Activated T-helper 2 cell treated with anti-CD3 and anti-CD28 coated beads, Interferon-gamma antibody, Interleukin-2, Interleukin-4, amounts not matched to agents 10 μg/mL and 5 μg/mL and 100 μg/mL, durations not matched to agents 14 hours and 24 hours and 36 hours (primary cell): ENCODE measurements around the gene CLIP1. TPM values are rescaled to one million over a fixed set of nuclear protein-coding genes. Genes with fewer than 3 reads are reported as not detected.
"Not testable (repeated sequence)": the region's sequence is repeated elsewhere in the genome, so short reads cannot be mapped to it uniquely, and the experiment has no call there.

ENCODE experiments used
- DNase-seq: peaks from one replicate; pipeline ENCODE4 v3.0.0; 2021; ENCODE audit warnings: low spot score
- H3K27ac Mint-ChIP-seq: one replicate; pipeline ENCODE4 v1.8.0; 2021; ENCODE audit warnings: mixed read lengths
- H3K27me3 Mint-ChIP-seq: one replicate; pipeline ENCODE4 v1.8.0; 2021; ENCODE audit warnings: low read depth, mixed read lengths
- H3K36me3 Mint-ChIP-seq: one replicate; pipeline ENCODE4 v1.8.0; 2021; ENCODE audit warnings: low read depth, mixed read lengths
- H3K4me1 Mint-ChIP-seq: one replicate; pipeline ENCODE4 v1.8.0; 2021; ENCODE audit warnings: low read depth, mixed read lengths
- H3K4me3 Mint-ChIP-seq: one replicate; pipeline ENCODE4 v1.8.0; 2021; ENCODE audit warnings: low read depth, mild to moderate bottlenecking, moderate library complexity, mixed read lengths
- H3K9me3 Mint-ChIP-seq: one replicate; pipeline ENCODE4 v1.8.0; 2021; ENCODE audit warnings: mixed read lengths
- intact Hi-C: fragments of 100-400 bp; cut with micrococcal nuclease; formaldehyde crosslinking; loops from one replicate; pipeline ENCODE4 v1.15.1; 2023
- total RNA-seq: library from RNA; stranded (reverse); gene quantifications from 2 replicates; pipeline ENCODE4 v1.2.3, GENCODE V29; 2022

Gene CLIP1
- total RNA-seq, 1 donor from 2014 or later, result 59.9 TPM

DNA sequence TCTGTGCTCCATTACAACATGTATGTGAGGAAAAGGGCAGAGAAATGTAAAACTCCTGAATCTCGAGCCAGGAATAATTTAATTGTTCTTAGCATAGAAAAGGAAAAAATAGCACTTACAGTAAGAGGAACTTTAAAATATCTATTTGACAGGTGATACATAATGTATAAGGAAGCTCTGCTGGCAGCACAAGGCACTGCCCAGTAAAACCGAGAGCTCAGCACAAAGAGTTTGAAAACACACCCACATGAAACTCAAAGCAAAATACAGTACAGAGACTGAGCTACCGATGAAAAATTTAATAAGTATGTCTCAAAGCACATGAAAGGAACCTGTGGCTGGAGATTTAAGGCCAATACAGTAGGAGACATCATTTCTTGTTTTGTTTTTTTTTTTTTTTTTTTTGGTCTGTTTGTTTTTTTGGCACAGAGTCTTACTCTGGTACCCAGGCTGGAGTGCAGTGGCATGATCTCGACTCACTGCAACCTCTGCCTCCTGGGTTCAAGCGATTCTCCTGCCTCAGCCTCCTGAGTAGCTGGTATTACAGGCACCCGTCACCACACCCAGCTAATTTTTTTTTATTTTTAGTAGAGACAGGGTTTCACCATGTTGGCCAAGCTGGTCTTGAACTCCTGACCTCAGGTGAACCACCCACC lies 19.2 kb downstream of the CLIP1 start:
- Mint-ChIP-seq H3K4me1 (peaks cover 38% of the 10 kb centered on the region), H3K27me3 (no peaks in the 10 kb centered on the region), H3K36me3 (peaks cover 35% of the 10 kb centered on the region), H3K9me3 (no peaks in the 10 kb centered on the region), H3K4me3 (peak overlapping the region; percentile 5), H3K27ac (peak overlapping the region; percentile 53)
- intact Hi-C loops, result no loop called here
- no peak for DNase-seq

DNA sequence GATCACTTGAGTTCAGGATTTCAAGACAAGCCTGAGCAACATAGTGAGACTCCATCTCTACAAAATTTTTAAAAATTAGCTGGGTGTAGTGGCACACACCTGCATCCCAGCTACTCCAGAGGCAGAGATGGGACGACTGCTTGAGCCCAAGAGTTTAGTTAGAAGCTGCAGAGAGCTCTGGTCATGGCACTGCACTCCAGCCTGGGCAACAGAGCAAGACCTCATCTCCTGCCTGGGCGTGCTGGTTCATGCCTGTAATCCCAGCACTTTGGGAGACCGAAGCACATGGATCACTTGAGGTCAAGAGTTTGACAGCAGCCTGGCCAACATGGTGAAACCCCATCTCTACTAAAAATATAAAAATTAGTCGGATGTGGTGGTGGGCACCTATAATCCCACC lies 20.2 kb downstream of the CLIP1 start:
- H3K36me3 Mint-ChIP-seq, result peaks cover 38% of the 10 kb centered on the region
- no peak overlapping the region for H3K27ac Mint-ChIP-seq
- H3K4me1 Mint-ChIP-seq, result peaks cover 38% of the 10 kb centered on the region
- intact Hi-C loops, result no loop called here
- H3K27me3 Mint-ChIP-seq, result no peaks in the 10 kb centered on the region
- no peaks in the 10 kb centered on the region for H3K9me3 Mint-ChIP-seq
- DNase-seq, result no peak
- H3K4me3 Mint-ChIP-seq, result no peak overlapping the region

DNA sequence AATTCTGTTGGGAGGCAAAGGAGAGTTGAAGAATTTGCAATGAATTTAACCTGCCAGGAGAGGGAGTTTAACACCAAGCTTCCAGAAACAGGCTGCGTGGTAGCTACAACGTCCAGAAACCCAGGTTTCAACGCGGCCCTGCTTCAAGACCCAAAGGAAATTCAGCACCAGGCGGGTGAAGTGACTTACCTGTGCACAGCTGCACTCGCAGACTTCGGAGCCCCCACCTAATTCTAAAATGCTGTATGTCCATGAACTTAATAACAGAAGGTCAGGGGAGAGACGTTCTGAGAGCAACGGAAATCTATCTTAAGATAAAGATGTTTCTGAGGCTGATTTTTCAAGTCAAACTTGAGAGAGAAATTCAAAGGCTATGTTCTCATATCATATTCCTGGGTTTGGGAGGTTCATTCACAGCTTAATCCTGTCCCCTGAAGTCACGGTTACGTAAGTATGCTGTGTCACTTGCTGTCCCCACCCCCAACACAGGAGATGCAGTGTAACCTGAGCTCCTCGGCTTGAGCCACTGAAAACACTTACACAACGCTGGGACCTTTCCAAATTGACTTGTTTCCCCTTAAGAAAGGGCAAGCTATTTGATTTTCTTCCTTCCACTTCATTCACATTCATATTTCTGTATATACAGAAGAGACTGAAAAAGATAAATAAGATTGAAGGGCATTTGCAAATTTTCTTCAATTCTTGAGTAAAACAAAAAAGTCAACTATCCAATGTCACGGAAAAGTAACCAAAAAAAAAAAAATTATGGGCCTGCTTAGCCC lies 22.7 kb downstream of the CLIP1 start:
- DNase-seq, result peak; percentile 42
- Mint-ChIP-seq H3K9me3 (no peaks in the 10 kb centered on the region), H3K27me3 (no peaks in the 10 kb centered on the region), H3K4me3 (peak overlapping the region; percentile 62), H3K4me1 (peaks cover 34% of the 10 kb centered on the region), H3K27ac (peak overlapping the region; percentile 79), H3K36me3 (peaks cover 34% of the 10 kb centered on the region)
- intact Hi-C loops, result loop anchor here (1.0 kb wide), 4 partner anchors 14 to 72 kb away; no protein-coding TSS in a partner anchor

- no peaks in the 10 kb centered on the region for H3K9me3 Mint-ChIP-seq
- H3K4me3 Mint-ChIP-seq, result peak overlapping the region; percentile 62
- H3K27me3 Mint-ChIP-seq, result no peaks in the 10 kb centered on the region
- intact Hi-C loops, result loop anchor here (1.0 kb wide), 2 partner anchors 50 to 72 kb away; no protein-coding TSS in a partner anchor
- peaks cover 34% of the 10 kb centered on the region for H3K4me1 Mint-ChIP-seq
- H3K36me3 Mint-ChIP-seq, result peaks cover 35% of the 10 kb centered on the region
- DNase-seq, result no peak
- H3K27ac Mint-ChIP-seq, result peak overlapping the region; percentile 79
These were observed 23.2 kb downstream of the CLIP1 start for GRCh38 chr12:122399254-122399591.

- intact Hi-C loops, H3K9me3 Mint-ChIP-seq, H3K27ac Mint-ChIP-seq, H3K4me3 Mint-ChIP-seq, H3K27me3 Mint-ChIP-seq, DNase-seq: not testable (repeated sequence)
- Mint-ChIP-seq H3K36me3 (peaks cover 27% of the 10 kb centered on the region), H3K4me1 (peaks cover 29% of the 10 kb centered on the region)
These were observed 24.5 kb downstream of the CLIP1 start for GRCh38 chr12:122397981-122398380.

DNA sequence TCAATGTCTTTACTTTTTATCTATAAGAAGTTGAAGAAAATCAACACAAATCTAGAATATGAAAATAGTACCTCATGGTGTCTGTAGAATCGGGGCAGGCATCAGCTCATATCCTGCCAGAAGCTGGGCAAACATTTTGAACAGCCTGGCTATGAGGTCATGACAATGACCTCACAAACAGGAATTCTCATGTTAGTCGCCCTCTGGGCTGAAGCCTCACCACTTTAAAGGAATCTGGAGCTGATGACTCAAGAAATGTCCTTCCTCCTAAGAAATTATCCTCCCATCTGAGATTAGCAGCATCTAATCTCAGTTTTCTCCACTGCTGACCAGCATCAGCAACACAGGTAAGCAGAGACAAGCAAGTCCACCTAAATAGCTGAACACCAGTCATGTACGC lies 27.1 kb downstream of the CLIP1 start:
- DNase-seq, result no peak
- Mint-ChIP-seq H3K9me3 (no peaks in the 10 kb centered on the region), H3K27ac (no peak overlapping the region), H3K4me1 (peaks cover 21% of the 10 kb centered on the region), H3K36me3 (peaks cover 22% of the 10 kb centered on the region), H3K4me3 (no peak overlapping the region), H3K27me3 (no peaks in the 10 kb centered on the region)
- intact Hi-C loops, result no loop called here

DNA sequence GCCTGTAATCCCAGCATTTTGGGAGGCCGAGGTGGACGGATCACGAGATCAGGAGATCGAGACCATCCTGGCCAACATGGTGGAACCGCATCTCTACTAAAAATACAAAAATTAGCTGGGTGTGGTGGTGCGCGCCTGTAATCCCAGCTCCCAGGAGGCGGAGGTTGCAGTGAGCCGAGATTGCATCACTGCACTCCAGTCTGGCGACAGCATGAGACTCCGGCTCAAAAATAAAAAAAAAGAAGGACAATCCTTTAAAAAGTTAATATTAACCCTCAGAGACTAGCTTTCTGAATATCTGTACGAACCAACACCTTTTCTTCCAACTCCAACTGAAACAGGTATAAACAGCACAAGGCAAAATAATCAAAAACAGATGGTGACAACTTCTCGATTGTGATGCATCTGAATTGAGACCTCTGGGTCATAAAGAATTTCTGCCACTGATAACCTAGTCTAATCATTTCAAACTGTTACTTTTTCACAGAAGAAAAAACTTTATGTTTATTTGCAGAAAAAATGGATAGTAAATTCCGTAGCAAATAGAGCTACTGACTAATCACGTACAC lies 27.8 kb downstream of the CLIP1 start:
- peaks cover 15% of the 10 kb centered on the region for H3K4me1 Mint-ChIP-seq
- DNase-seq, result no peak
- no peak overlapping the region for H3K27ac Mint-ChIP-seq
- intact Hi-C loops, result no loop called here
- H3K36me3 Mint-ChIP-seq, result peaks cover 18% of the 10 kb centered on the region
- no peak overlapping the region for H3K4me3 Mint-ChIP-seq
- H3K9me3 Mint-ChIP-seq, result no peaks in the 10 kb centered on the region
- no peaks in the 10 kb centered on the region for H3K27me3 Mint-ChIP-seq

DNA sequence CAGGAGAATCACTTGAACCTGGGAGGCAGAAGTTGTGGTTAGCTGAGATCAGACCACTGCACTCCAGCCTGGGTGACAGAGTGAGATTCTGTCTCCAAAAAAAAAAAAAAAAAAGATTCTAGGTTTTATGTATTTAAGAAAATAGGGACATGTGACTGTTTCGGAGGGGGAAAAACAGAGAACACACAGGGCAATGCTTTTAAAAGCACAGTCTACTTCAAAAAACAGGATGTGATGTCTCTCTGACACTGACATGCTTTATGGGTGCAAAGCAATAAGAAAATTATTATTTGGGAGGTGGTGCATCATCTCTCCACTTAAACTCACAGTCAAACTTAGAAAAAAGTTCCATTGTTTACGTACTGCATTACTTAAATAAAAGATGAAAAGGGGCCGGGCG lies 28.7 kb downstream of the CLIP1 start:
- Mint-ChIP-seq H3K4me1 (peaks cover 6% of the 10 kb centered on the region), H3K4me3 (no peak overlapping the region), H3K27me3 (no peaks in the 10 kb centered on the region), H3K36me3 (peaks cover 10% of the 10 kb centered on the region), H3K9me3 (no peaks in the 10 kb centered on the region), H3K27ac (no peak overlapping the region)
- intact Hi-C loops, result no loop called here
- no peak for DNase-seq

DNA sequence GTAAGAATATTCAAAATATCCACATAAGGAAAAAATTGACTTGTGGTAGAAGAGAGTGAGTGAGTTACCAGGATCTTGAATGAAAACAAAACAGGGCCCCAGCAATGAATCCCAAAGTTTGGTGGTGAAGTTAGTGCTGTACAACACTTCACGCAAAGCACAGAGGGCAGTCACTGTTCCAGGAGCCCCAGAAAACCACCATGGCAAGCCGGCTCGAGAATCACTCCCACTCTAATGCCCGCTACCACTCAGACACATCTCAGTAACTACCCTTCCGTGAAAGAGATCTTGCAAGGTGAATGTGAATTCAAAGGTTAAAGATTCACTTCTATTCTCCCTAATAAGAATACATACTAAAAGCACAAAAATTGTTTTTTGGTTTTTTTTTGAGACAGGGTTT lies 30.1 kb downstream of the CLIP1 start:
- intact Hi-C loops, result no loop called here

DNA sequence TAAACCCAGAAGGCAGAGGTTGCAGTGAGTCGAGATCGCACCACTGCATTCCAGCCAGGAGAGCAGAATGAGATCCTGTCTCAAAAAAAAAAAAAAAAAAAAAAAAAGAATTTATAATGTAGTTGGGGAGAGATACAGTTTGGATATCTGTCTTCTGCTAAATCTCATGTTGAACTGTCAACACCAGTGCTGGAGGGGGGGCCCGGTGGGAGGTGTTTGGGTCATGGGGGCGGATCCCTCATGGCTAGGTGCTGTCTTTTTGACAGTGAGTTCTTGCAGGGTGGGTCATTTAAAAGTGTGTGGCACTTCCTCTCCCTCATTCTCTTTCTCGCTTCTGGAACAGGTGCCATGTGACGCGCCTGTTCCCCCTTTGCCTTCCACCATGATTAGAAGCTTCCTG lies 32.8 kb downstream of the CLIP1 start:
- Mint-ChIP-seq H3K4me3 (no peak overlapping the region), H3K27ac (no peak overlapping the region), H3K27me3 (no peaks in the 10 kb centered on the region), H3K9me3 (no peaks in the 10 kb centered on the region), H3K4me1 (peaks cover 3% of the 10 kb centered on the region), H3K36me3 (peaks cover under 1% of the 10 kb centered on the region)
- DNase-seq, result no peak
- intact Hi-C loops, result no loop called here

More for the DNA sequence above, 30.1 kb downstream of the CLIP1 start:
- no peak for DNase-seq
- H3K4me3 Mint-ChIP-seq, result no peak overlapping the region
- peaks cover 7% of the 10 kb centered on the region for H3K36me3 Mint-ChIP-seq
- H3K9me3 Mint-ChIP-seq, result no peaks in the 10 kb centered on the region
- H3K4me1 Mint-ChIP-seq, result peaks cover 5% of the 10 kb centered on the region
- no peak overlapping the region for H3K27ac Mint-ChIP-seq
- no peaks in the 10 kb centered on the region for H3K27me3 Mint-ChIP-seq

DNA sequence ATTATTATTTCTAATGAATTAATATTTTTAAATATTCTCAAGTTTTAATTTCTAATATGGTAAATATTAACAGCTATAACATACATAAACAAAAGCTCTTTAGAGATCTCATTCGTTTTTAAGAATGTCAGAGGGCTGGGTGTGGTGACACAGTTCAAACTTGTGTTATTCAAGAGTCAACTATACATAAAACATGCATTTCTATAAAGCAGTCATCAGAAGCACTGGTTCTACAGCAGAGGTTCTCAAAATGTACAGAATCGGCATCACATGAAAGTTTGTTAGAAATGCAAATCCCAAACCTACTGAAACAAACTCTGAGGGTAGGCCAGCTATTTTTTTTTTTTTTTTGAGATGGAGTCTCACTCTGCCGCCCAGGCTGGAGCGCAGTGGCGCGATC lies 34.6 kb downstream of the CLIP1 start:
- peaks cover 1% of the 10 kb centered on the region for H3K4me1 Mint-ChIP-seq
- intact Hi-C loops, result no loop called here
- H3K27me3 Mint-ChIP-seq, result no peaks in the 10 kb centered on the region
- H3K27ac Mint-ChIP-seq, result no peak overlapping the region
- DNase-seq, result no peak
- no peak overlapping the region for H3K4me3 Mint-ChIP-seq
- no peaks in the 10 kb centered on the region for H3K36me3 Mint-ChIP-seq
- H3K9me3 Mint-ChIP-seq, result no peaks in the 10 kb centered on the region

DNA sequence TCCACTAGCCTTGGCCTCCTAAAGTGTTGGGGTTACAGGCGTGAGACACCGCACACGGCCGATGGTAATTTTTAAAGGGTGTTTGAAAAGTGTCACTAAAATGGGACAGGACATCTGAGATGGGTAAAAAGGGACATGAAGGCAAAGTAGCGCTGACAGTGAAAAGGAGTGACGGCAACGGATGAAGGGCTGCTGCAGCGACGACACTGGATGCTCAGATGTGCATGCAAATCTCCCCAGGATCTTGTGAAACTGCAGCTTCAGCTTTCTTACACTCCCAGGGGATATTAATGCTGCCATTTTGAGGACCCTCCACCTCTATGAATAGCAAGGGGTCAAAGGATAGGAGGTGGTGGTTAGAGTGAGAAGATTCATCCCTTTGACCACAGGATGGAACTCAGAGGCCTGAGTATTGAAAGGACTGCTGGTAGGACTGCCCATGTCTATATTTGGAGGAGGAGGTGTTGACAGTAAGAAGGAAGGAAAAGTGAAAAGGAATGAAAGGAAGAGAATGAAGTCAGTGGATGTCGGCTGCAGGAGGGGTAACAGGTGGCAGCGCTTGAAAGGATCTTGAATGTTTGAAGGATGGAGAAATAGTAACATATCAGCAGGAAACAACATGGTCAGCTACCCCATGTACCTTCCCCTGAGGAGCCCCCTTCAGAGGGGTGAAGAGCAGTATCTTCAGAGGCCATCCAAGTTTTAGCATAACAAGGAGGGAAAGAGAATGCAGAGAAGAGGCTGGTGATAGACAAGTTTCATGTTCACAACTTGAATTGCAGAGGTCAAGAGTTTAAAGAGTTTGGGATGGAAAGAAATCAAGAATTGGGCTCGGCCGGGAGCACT lies 37.1 kb downstream of the CLIP1 start:
- Mint-ChIP-seq H3K36me3 (peaks cover 3% of the 10 kb centered on the region), H3K4me3 (no peak overlapping the region), H3K27ac (peak overlapping the region; percentile 30), H3K9me3 (no peaks in the 10 kb centered on the region), H3K4me1 (peaks cover 7% of the 10 kb centered on the region), H3K27me3 (no peaks in the 10 kb centered on the region)
- no peak for DNase-seq
- intact Hi-C loops, result no loop called here
